WTC11 (cell line): ENCODE measurements around the gene SGF29. TPM values are rescaled to one million over a fixed set of nuclear protein-coding genes. Genes with fewer than 3 reads are reported as not detected.
A peak's percentile ranks its signal among the peaks of the same experiment; 100 is the strongest.

Source experiments
- ATAC-seq: fragments of 200-7000 bp; cut with Tn5 transposase; 2 replicates; pipeline ENCODE4 v1.10.0; 2021; ENCODE audit warnings: mild to moderate bottlenecking, moderate library complexity
- CTCF ChIA-PET: fragments of 300-600 bp; sonication (Branson Sonifier 250); formaldehyde crosslinking; loops from one replicate; lab custom pipeline; 2021; ENCODE audit warnings: antibody characterized with exemption; lab: Charles Lee
- POLR2A ChIA-PET: fragments of 350-600 bp; sonication (Branson Sonifier 250); formaldehyde crosslinking; loops from one replicate; lab custom pipeline; 2021; ENCODE audit warnings: antibody characterized with exemption; lab: Charles Lee
- DNase-seq: peaks from one replicate; pipeline ENCODE4 v3.0.0; 2021; ENCODE audit warnings: low spot score
- H3K27ac Mint-ChIP-seq: 2 replicates; pipeline ENCODE4 v1.8.0; 2021; ENCODE audit warnings: mixed read lengths
- H3K27me3 Mint-ChIP-seq: 2 replicates; pipeline ENCODE4 v1.8.0; 2021; ENCODE audit warnings: low read depth, mild to moderate bottlenecking, moderate library complexity, mixed read lengths
- H3K36me3 Mint-ChIP-seq: 2 replicates; pipeline ENCODE4 v1.8.0; 2021; ENCODE audit warnings: mixed read lengths
- H3K4me1 Mint-ChIP-seq: 2 replicates; pipeline ENCODE4 v1.8.0; 2022; ENCODE audit warnings: mixed read lengths
- H3K4me3 Mint-ChIP-seq: 2 replicates; pipeline ENCODE4 v1.8.0; 2021; ENCODE audit warnings: mild to moderate bottlenecking, moderate library complexity, mixed read lengths
- H3K9me3 Mint-ChIP-seq: 2 replicates; pipeline ENCODE4 v1.8.0; 2021; ENCODE audit warnings: mixed read lengths
- ARID4B ChIP-seq: sonication (generic); formaldehyde crosslinking; IDR thresholded peaks from 2 replicates; pipeline ENCODE4 v1.8.0; 2023; ENCODE audit warnings: missing genetic modification reagents, mild to moderate bottlenecking, borderline replicate concordance
- ATF1 ChIP-seq: sonication (generic); formaldehyde crosslinking; IDR thresholded peaks from 2 replicates; pipeline ENCODE4 v1.8.1; 2023; ENCODE audit warnings: mild to moderate bottlenecking, moderate library complexity, missing genetic modification reagents
- ELF4 ChIP-seq: sonication (generic); formaldehyde crosslinking; IDR thresholded peaks from 2 replicates; pipeline ENCODE4 v1.8.1; 2022; ENCODE audit warnings: low read depth, mild to moderate bottlenecking, moderate library complexity, missing genetic modification reagents
- ERG ChIP-seq: fragments of 250-450 bp; sonication (Bioruptor Pico); IDR thresholded peaks from 2 replicates; pipeline ENCODE4 v1.8.0; 2021; ENCODE audit warnings: mild to moderate bottlenecking
- FOXJ3 ChIP-seq: sonication (generic); formaldehyde crosslinking; IDR thresholded peaks from 2 replicates; pipeline ENCODE4 v1.9.0; 2021; ENCODE audit warnings: missing genetic modification reagents, mild to moderate bottlenecking, borderline replicate concordance
- HMGA2 ChIP-seq: fragments of 250-450 bp; sonication (Bioruptor Pico); IDR thresholded peaks from 2 replicates; pipeline ENCODE4 v1.4.0; 2021; ENCODE audit warnings: mild to moderate bottlenecking, moderate library complexity
- JAZF1 ChIP-seq: fragments of 250-450 bp; sonication (Bioruptor Pico); IDR thresholded peaks from 2 replicates; pipeline ENCODE4 v1.9.0; 2021; ENCODE audit warnings: moderate library complexity, mild to moderate bottlenecking, inconsistent platforms
- NFATC4 ChIP-seq: fragments of 250-450 bp; sonication (Bioruptor Pico); IDR thresholded peaks from 2 replicates; pipeline ENCODE4 v1.9.0; 2021; ENCODE audit warnings: mild to moderate bottlenecking
- NFYB ChIP-seq: sonication (generic); formaldehyde crosslinking; conservative IDR thresholded peaks from 2 replicates; pipeline ENCODE4 v1.8.0; 2022; ENCODE audit warnings: low read depth, missing genetic modification reagents
- OVOL2 ChIP-seq: fragments of 250-450 bp; sonication (Bioruptor Pico); IDR thresholded peaks from 2 replicates; pipeline ENCODE4 v1.9.0; 2021; ENCODE audit warnings: mild to moderate bottlenecking, borderline replicate concordance
- SMAD4 ChIP-seq: sonication (generic); formaldehyde crosslinking; IDR thresholded peaks from 2 replicates; pipeline ENCODE4 v1.8.0; 2022; ENCODE audit warnings: mild to moderate bottlenecking, missing genetic modification reagents
- TEAD4 ChIP-seq: sonication (generic); formaldehyde crosslinking; IDR thresholded peaks from 2 replicates; pipeline ENCODE4 v1.8.0; 2022; ENCODE audit warnings: mild to moderate bottlenecking, missing genetic modification reagents
- ZNF121 ChIP-seq: sonication (generic); formaldehyde crosslinking; IDR thresholded peaks from 2 replicates; pipeline ENCODE4 v1.8.0; 2023; ENCODE audit warnings: missing genetic modification reagents
- ZNF263 ChIP-seq: sonication (generic); formaldehyde crosslinking; IDR thresholded peaks from 2 replicates; pipeline ENCODE4 v1.8.1; 2022; ENCODE audit warnings: low read depth, mild to moderate bottlenecking, moderate library complexity, missing genetic modification reagents
- ZNF317 ChIP-seq: sonication (generic); formaldehyde crosslinking; IDR thresholded peaks from 2 replicates; pipeline ENCODE4 v1.8.1; 2023; ENCODE audit warnings: low read depth, mild to moderate bottlenecking, moderate library complexity, missing genetic modification reagents, borderline replicate concordance
- ZNF416 ChIP-seq: fragments of 250-450 bp; sonication (Bioruptor Pico); IDR thresholded peaks from 2 replicates; pipeline ENCODE4 v1.9.0; 2021; ENCODE audit warnings: mild to moderate bottlenecking, inconsistent platforms
- total RNA-seq: library from RNA; stranded (reverse); gene quantifications from 3 replicates; pipeline ENCODE4 v1.2.3, GENCODE V29; 2021
- TF ChIP-seq, protein P1 (sequence below): sonication (generic); formaldehyde crosslinking; conservative IDR thresholded peaks from 2 replicates; pipeline ENCODE4 v1.8.1; 2022; ENCODE audit warnings: mild to moderate bottlenecking, missing genetic modification reagents
- TF ChIP-seq, protein P2 (sequence below): sonication (generic); formaldehyde crosslinking; IDR thresholded peaks from 2 replicates; pipeline ENCODE4 v1.8.0; 2022; ENCODE audit warnings: mild to moderate bottlenecking, missing genetic modification reagents
- TF ChIP-seq, protein P3 (sequence below): sonication (generic); formaldehyde crosslinking; IDR thresholded peaks from 2 replicates; pipeline ENCODE4 v1.8.1; 2023; ENCODE audit warnings: mild to moderate bottlenecking, moderate library complexity, missing genetic modification reagents
- TF ChIP-seq, protein P4 (sequence below): sonication (generic); formaldehyde crosslinking; IDR thresholded peaks from 2 replicates; pipeline ENCODE4 v1.8.1; 2022; ENCODE audit warnings: low read depth, mild to moderate bottlenecking, moderate library complexity, missing genetic modification reagents, borderline replicate concordance
- TF ChIP-seq, protein P5 (sequence below): sonication (generic); formaldehyde crosslinking; IDR thresholded peaks from 2 replicates; pipeline ENCODE4 v1.8.1; 2022; ENCODE audit warnings: missing genetic modification reagents, borderline replicate concordance

Gene SGF29
- total RNA-seq, 1 experiment from 2014 or later, result 15.0 TPM

DNA sequence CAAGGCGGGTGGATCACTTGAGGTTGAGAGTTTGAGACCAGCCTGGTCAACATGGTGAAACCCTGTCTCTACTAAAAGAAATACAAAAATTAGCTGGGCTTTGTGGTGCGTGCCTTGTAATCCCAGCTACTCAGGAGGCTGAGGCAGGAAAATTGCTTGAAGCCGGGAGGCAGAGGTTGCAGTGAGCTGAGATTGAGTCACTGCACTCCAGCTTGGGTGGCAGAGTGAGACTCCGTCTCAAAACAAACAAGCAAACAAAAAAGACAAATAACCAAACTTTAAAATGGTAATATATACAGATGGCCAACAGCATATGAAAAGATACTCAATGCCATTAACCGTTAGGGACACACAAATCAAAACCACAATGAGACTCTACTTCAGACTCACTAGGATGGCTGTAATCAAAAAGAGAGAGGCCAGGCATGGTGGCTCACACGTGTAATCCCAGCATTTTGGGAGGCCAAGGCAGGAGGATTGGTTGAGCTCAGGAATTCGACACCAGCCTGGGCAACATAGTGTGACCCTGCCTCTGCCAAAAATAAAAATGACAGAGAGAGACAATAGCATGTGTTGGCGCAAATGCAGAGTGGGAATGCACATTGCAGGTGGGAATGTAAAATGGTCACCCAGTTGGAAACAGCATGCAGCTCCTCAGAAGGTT, 21.9 kb downstream of the SGF29 start:
- no peaks in the 10 kb centered on the region for H3K36me3 Mint-ChIP-seq
- TF ChIP-seq, protein P1, sequence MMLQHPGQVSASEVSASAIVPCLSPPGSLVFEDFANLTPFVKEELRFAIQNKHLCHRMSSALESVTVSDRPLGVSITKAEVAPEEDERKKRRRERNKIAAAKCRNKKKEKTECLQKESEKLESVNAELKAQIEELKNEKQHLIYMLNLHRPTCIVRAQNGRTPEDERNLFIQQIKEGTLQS, result no peak
- TF ChIP-seq ZNF121 (CRISPR knock-in tag) (peak; percentile 73), ZNF263 (CRISPR knock-in tag) (no peak), ZNF317 (CRISPR knock-in tag) (no peak), OVOL2 (CRISPR knock-in tag) (no peak), ELF4 (CRISPR knock-in tag) (no peak)
- H3K9me3 Mint-ChIP-seq, result no peaks in the 10 kb centered on the region
- ChIA-PET CTCF (no interaction called here), POLR2A (no interaction called here)
- H3K4me1 Mint-ChIP-seq, result peaks cover 27% of the 10 kb centered on the region
- no peak overlapping the region for H3K27ac Mint-ChIP-seq
- no peak overlapping the region for H3K4me3 Mint-ChIP-seq
- no peak for DNase-seq
- H3K27me3 Mint-ChIP-seq, result no peaks in the 10 kb centered on the region
- no peak for ATAC-seq

DNA sequence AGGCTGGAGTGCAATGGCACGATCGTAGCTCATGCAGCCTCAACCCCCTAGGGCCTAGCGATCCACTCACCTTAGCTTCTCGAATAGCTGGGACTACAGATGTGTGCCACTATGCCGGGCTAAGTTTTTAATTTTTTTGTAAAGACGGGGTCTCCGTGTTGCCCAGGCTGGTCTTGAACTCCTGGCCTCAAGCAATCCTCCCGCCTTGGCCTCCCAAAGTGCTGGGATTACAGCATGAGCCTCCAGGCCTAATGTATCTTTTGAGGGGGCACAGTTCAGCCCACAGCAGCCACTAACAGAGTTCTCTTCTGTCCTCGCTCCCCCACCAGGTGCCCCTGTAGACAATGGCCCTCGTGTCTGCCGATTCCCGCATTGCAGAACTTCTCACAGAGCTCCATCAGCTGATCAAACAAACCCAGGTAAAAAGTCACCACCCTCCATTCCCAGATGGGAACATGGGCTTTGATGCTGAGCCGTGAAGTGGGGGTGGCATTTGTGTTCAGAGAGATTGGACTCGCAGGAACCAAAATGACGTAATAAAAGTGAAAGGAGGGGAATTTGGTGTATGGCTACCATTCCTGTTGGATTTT, 27.1 kb downstream of the SGF29 start:
- no peak overlapping the region for H3K27ac Mint-ChIP-seq
- no peaks in the 10 kb centered on the region for H3K9me3 Mint-ChIP-seq
- no peak overlapping the region for H3K4me3 Mint-ChIP-seq
- ATAC-seq, result no peak
- CTCF ChIA-PET, result no interaction called here
- H3K36me3 Mint-ChIP-seq, result peaks cover 11% of the 10 kb centered on the region
- POLR2A ChIA-PET, result no interaction called here
- no peaks in the 10 kb centered on the region for H3K4me1 Mint-ChIP-seq
- no peak for DNase-seq
- H3K27me3 Mint-ChIP-seq, result no peaks in the 10 kb centered on the region
- TF ChIP-seq, protein P2, sequence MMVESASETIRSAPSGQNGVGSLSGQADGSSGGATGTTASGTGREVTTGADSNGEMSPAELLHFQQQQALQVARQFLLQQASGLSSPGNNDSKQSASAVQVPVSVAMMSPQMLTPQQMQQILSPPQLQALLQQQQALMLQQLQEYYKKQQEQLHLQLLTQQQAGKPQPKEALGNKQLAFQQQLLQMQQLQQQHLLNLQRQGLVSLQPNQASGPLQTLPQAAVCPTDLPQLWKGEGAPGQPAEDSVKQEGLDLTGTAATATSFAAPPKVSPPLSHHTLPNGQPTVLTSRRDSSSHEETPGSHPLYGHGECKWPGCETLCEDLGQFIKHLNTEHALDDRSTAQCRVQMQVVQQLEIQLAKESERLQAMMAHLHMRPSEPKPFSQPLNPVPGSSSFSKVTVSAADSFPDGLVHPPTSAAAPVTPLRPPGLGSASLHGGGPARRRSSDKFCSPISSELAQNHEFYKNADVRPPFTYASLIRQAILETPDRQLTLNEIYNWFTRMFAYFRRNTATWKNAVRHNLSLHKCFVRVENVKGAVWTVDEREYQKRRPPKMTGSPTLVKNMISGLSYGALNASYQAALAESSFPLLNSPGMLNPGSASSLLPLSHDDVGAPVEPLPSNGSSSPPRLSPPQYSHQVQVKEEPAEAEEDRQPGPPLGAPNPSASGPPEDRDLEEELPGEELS (CRISPR knock-in tag), result no peak
- TF ChIP-seq HMGA2 (CRISPR knock-in tag) (no peak), ZNF416 (CRISPR knock-in tag) (no peak), JAZF1 (CRISPR knock-in tag) (no peak), SMAD4 (CRISPR knock-in tag) (no peak), ARID4B (CRISPR knock-in tag) (no peak), NFATC4 (CRISPR knock-in tag) (no peak), ERG (CRISPR knock-in tag) (no peak), ATF1 (CRISPR knock-in tag) (no peak), TEAD4 (no peak), FOXJ3 (no peak), NFYB (CRISPR knock-in tag) (no peak)
- TF ChIP-seq, protein P3, sequence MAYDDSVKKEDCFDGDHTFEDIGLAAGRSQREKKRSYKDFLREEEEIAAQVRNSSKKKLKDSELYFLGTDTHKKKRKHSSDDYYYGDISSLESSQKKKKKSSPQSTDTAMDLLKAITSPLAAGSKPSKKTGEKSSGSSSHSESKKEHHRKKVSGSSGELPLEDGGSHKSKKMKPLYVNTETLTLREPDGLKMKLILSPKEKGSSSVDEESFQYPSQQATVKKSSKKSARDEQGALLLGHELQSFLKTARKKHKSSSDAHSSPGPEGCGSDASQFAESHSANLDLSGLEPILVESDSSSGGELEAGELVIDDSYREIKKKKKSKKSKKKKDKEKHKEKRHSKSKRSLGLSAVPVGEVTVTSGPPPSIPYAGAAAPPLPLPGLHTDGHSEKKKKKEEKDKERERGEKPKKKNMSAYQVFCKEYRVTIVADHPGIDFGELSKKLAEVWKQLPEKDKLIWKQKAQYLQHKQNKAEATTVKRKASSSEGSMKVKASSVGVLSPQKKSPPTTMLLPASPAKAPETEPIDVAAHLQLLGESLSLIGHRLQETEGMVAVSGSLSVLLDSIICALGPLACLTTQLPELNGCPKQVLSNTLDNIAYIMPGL (CRISPR knock-in tag), result no peak
- TF ChIP-seq, protein P4, sequence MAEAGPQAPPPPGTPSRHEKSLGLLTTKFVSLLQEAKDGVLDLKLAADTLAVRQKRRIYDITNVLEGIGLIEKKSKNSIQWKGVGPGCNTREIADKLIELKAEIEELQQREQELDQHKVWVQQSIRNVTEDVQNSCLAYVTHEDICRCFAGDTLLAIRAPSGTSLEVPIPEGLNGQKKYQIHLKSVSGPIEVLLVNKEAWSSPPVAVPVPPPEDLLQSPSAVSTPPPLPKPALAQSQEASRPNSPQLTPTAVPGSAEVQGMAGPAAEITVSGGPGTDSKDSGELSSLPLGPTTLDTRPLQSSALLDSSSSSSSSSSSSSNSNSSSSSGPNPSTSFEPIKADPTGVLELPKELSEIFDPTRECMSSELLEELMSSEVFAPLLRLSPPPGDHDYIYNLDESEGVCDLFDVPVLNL (CRISPR knock-in tag), result no peak
- TF ChIP-seq, protein P5, sequence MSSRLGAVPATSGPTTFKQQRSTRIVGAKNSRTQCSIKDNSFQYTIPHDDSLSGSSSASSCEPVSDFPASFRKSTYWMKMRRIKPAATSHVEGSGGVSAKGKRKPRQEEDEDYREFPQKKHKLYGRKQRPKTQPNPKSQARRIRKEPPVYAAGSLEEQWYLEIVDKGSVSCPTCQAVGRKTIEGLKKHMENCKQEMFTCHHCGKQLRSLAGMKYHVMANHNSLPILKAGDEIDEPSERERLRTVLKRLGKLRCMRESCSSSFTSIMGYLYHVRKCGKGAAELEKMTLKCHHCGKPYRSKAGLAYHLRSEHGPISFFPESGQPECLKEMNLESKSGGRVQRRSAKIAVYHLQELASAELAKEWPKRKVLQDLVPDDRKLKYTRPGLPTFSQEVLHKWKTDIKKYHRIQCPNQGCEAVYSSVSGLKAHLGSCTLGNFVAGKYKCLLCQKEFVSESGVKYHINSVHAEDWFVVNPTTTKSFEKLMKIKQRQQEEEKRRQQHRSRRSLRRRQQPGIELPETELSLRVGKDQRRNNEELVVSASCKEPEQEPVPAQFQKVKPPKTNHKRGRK (CRISPR knock-in tag), result no peak
- TF ChIP-seq, protein P1, result no peak
